Esophagus squamous epithelium (tissue), 4 donors: Measurements from ENCODE around the gene CDH11.

Experiments
- POLR2A ChIP-seq, 4 donors: fragments of 450-650 bp; IDR thresholded peaks; one replicate each; pipeline ENCODE4 v1.6.1; 2017; ENCODE audit warnings: antibody characterized with exemption in 4 of 4, mild to moderate bottlenecking in 4 of 4, moderate library complexity in 3 of 4
- TF ChIP-seq, protein P1 (sequence below), 6 experiments: fragments of 450-650 bp in 4 of 6; fragments of 200-600 bp in 2 of 6; sonication (generic) in 2 of 6; IDR thresholded peaks; one replicate each; pipeline ENCODE4 v1.5.1; 2016 to 2019; ENCODE audit warnings: antibody characterized with exemption in 6 of 6, mild to moderate bottlenecking in 4 of 6, moderate library complexity in 4 of 6

GRCh38 chr16:65114527-65114926 lies 7.3 kb downstream of the CDH11 start:
- TF ChIP-seq, protein P1, sequence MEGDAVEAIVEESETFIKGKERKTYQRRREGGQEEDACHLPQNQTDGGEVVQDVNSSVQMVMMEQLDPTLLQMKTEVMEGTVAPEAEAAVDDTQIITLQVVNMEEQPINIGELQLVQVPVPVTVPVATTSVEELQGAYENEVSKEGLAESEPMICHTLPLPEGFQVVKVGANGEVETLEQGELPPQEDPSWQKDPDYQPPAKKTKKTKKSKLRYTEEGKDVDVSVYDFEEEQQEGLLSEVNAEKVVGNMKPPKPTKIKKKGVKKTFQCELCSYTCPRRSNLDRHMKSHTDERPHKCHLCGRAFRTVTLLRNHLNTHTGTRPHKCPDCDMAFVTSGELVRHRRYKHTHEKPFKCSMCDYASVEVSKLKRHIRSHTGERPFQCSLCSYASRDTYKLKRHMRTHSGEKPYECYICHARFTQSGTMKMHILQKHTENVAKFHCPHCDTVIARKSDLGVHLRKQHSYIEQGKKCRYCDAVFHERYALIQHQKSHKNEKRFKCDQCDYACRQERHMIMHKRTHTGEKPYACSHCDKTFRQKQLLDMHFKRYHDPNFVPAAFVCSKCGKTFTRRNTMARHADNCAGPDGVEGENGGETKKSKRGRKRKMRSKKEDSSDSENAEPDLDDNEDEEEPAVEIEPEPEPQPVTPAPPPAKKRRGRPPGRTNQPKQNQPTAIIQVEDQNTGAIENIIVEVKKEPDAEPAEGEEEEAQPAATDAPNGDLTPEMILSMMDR (IDR thresholded peaks at IDR 0.05): no peak
- TF ChIP-seq POLR2A (IDR thresholded peaks at IDR 0.05): no peak
